Thyroid gland (tissue), 4 donors: ENCODE data around the gene DOCK10.

Source experiments
- CTCF ChIP-seq, 6 experiments: fragments of 200-600 bp in 3 of 6; fragments of 450-650 bp in 3 of 6; sonication (generic) in 3 of 6; IDR thresholded peaks; one replicate each; pipeline ENCODE4 v1.5.1; 2016 to 2019; ENCODE audit warnings: antibody characterized with exemption in 6 of 6, mild to moderate bottlenecking in 2 of 6, inconsistent platforms in 1 of 6, moderate library complexity in 1 of 6
- POLR2A ChIP-seq, 2 donors: fragments of 450-650 bp; IDR thresholded peaks; one replicate each; pipeline ENCODE4 v1.6.1; 2017; ENCODE audit warnings: antibody characterized with exemption in 2 of 2, mild to moderate bottlenecking in 2 of 2, moderate library complexity in 1 of 2

GRCh38 chr2:224995419-224995818 is 46.8 kb downstream of the DOCK10 start:
- TF ChIP-seq CTCF (IDR thresholded peaks at IDR 0.05), result no peak
- TF ChIP-seq POLR2A (IDR thresholded peaks at IDR 0.05), result no peak
